T-cell (primary cell): Measurements from ENCODE around the gene HOXB1. TPM values are rescaled to one million over a fixed set of nuclear protein-coding genes. Genes with fewer than 3 reads are reported as not detected.
A peak's percentile ranks its signal among the peaks of the same experiment; 100 is the strongest.

Experiments
- ATAC-seq, 4 experiments: fragments of 200-7000 bp in 3 of 4; fragments of 150-1000 bp in 1 of 4; cut with Tn5 transposase; replicated peaks in 1 of 4; 1 replicate in 3 of 4; 2 replicates in 1 of 4; pipeline ENCODE4 v1.10.0; 2021; ENCODE audit warnings: moderate library complexity in 3 of 4, mild to moderate bottlenecking in 2 of 4, moderate number of reproducible peaks in 1 of 4
- CTCF ChIA-PET, 2 donors: fragments of 300-600 bp; sonication (Branson Sonifier 250); formaldehyde crosslinking; loops; one replicate each; lab custom pipeline; 2022; ENCODE audit warnings: antibody characterized with exemption in 2 of 2; lab: Charles Lee
- POLR2A ChIA-PET, 2 donors: fragments of 300-600 bp; sonication (Branson Sonifier 250); formaldehyde crosslinking; loops; one replicate each; lab custom pipeline; 2022; ENCODE audit warnings: antibody characterized with exemption in 2 of 2; lab: Charles Lee
- DNase-seq, 35 experiments: peaks; one replicate each; pipeline versions ENCODE4 v3.0.0 to v3.0.0-alpha.2; 2013 to 2023
- H3K27ac ChIP-seq: one replicate; pipeline ENCODE4 v1.5.1; 2013; ENCODE audit warnings: low read length
- H3K27me3 ChIP-seq, 2 experiments: replicated peaks in 1 of 2; 1 replicate in 1 of 2; 2 replicates in 1 of 2; pipeline versions ENCODE4 v1.6.1 to v1.7.0; 2013; ENCODE audit warnings: low read length in 1 of 2, mixed read lengths in 1 of 2; ENCODE audit not compliant: control insufficient read depth in 2 of 2, insufficient read depth in 2 of 2; ENCODE audit errors: extremely low read depth in 1 of 2
- H3K36me3 ChIP-seq, 2 donors: 1 replicate in 1 of 2; 2 replicates in 1 of 2; pipeline versions ENCODE4 v1.6.1 to v1.7.0; 2013; ENCODE audit warnings: low read length in 1 of 2; ENCODE audit not compliant: control insufficient read depth in 2 of 2, insufficient read depth in 1 of 2; ENCODE audit errors: extremely low read depth in 1 of 2
- H3K4me1 ChIP-seq, 2 experiments: 1 replicate in 1 of 2; 2 replicates in 1 of 2; pipeline versions ENCODE4 v1.6.1 to v1.7.0; 2013; ENCODE audit warnings: low read length in 2 of 2, mixed read lengths in 1 of 2; ENCODE audit not compliant: insufficient read depth in 2 of 2, control insufficient read depth in 1 of 2; ENCODE audit errors: extremely low read depth in 1 of 2
- H3K4me3 ChIP-seq, 2 donors: 1 replicate in 1 of 2; 2 replicates in 1 of 2; pipeline versions ENCODE4 v1.5.1 to v1.7.0; 2013; ENCODE audit warnings: mild to moderate bottlenecking in 2 of 2, low read length in 1 of 2, moderate library complexity in 1 of 2; ENCODE audit not compliant: control insufficient read depth in 1 of 2; ENCODE audit errors: extremely low read depth in 1 of 2
- H3K9me3 ChIP-seq: 2 replicates; pipeline ENCODE4 v1.7.0; 2013
- H3K27ac Mint-ChIP-seq, 2 donors: one replicate each; pipeline ENCODE4 v1.8.0; 2020 to 2021; ENCODE audit warnings: mild to moderate bottlenecking in 2 of 2, mixed read lengths in 2 of 2
- H3K27me3 Mint-ChIP-seq, 2 donors: one replicate each; pipeline ENCODE4 v1.8.0; 2021 to 2022; ENCODE audit warnings: mixed read lengths in 2 of 2
- H3K36me3 Mint-ChIP-seq: one replicate; pipeline ENCODE4 v1.8.0; 2021; ENCODE audit warnings: mixed read lengths
- H3K4me1 Mint-ChIP-seq, 3 donors: one replicate each; pipeline ENCODE4 v1.8.0; 2020 to 2022; ENCODE audit warnings: mixed read lengths in 3 of 3, mild to moderate bottlenecking in 1 of 3
- H3K4me3 Mint-ChIP-seq, 3 donors: one replicate each; pipeline ENCODE4 v1.8.0; 2020 to 2022; ENCODE audit warnings: mild to moderate bottlenecking in 3 of 3, mixed read lengths in 3 of 3, moderate library complexity in 3 of 3
- H3K9me3 Mint-ChIP-seq, 3 donors: one replicate each; pipeline ENCODE4 v1.8.0; 2020 to 2022; ENCODE audit warnings: mixed read lengths in 3 of 3
- WGBS: methylation state at CpG from one replicate; pipeline ENCODE4 v1.1.5; 2013; ENCODE audit warnings: missing lambda C conversion rate; ENCODE audit not compliant: insufficient coverage; 5-methylcytosine and 5-hydroxymethylcytosine counted together
- total RNA-seq, 35 experiments: library from RNA in 6 of 35; stranded (reverse) in 6 of 35; fragments of 120-200 nt in 1 of 35; gene quantifications; one replicate each; pipeline versions ENCODE4 v1.2.1 to v1.2.4 and lab custom pipeline; 2013 to 2026

HOXB1 gene
- total RNA-seq, 5 donors from 2014 or later (not counting 1 experiment from before 2014, with no cell fraction given) = not detected

- Mint-ChIP-seq H3K9me3 (no peaks in the 10 kb centered on the region), H3K4me3 (peak overlapping the region; percentile 76 to 87 (median 81)), H3K4me1 (peaks cover 29 to 59% (median 45%) of the 10 kb centered on the region in 3 donors), H3K36me3 (no peaks in the 10 kb centered on the region), H3K27me3 (peaks cover 29 to 37% of the 10 kb centered on the region in 2 donors), H3K27ac (peak overlapping the region in 1 of 2 donors; percentile 43)
- DNase-seq (peak in 1 of 35 experiments; percentile 43), ATAC-seq (peak; percentile 18 to 38 (median 21))
- Histone ChIP-seq H3K27ac (no peak overlapping the region), H3K9me3 (no peaks in the 10 kb centered on the region), H3K36me3 (no peaks in the 10 kb centered on the region), H3K27me3 (peaks cover 0 to 56% of the 10 kb centered on the region in 2 experiments), H3K4me1 (peaks cover 8 to 55% of the 10 kb centered on the region in 2 experiments), H3K4me3 (peak overlapping the region; percentile 42 to 82)
- ChIA-PET CTCF (no interaction called here), POLR2A (interaction anchor here (0.5 to 0.6 kb wide), 5 partner anchors 12 to 226 kb away, joined by 3 to 5 read pairs (median 3); no protein-coding TSS in a partner anchor)
- WGBS = 1% methylated on average over 7 of the region's 19 CpGs
Measured at GRCh38 chr17:48577330-48577945, 46.6 kb upstream of the HOXB1 start.

- H3K9me3 ChIP-seq = no peaks in the 10 kb centered on the region
- peaks cover 29 to 54% (median 40%) of the 10 kb centered on the region in 3 donors for H3K4me1 Mint-ChIP-seq
- H3K27me3 ChIP-seq = peaks cover 0 to 49% of the 10 kb centered on the region in 2 experiments
- H3K4me3 Mint-ChIP-seq = peak overlapping the region; percentile 76 to 87 (median 81)
- H3K36me3 ChIP-seq = no peaks in the 10 kb centered on the region
- ChIA-PET CTCF (interaction anchor here in 1 of 2 donors (0.7 kb wide), 1 partner anchor 225 kb away, joined by 3 read pairs; no protein-coding TSS in a partner anchor), POLR2A (no interaction called here)
- peak overlapping the region in 1 of 2 donors; percentile 52 for H3K27ac Mint-ChIP-seq
- ATAC-seq (no peak), DNase-seq (no peak)
- peak overlapping the region in 1 of 2 donors; percentile 48 for H3K4me3 ChIP-seq
- no peaks in the 10 kb centered on the region for H3K9me3 Mint-ChIP-seq
- H3K4me1 ChIP-seq = peaks cover 8 to 47% of the 10 kb centered on the region in 2 experiments
- H3K36me3 Mint-ChIP-seq = peaks cover 3% of the 10 kb centered on the region
- H3K27me3 Mint-ChIP-seq = peaks cover 27 to 33% of the 10 kb centered on the region in 2 donors
- H3K27ac ChIP-seq = no peak overlapping the region
- 57% methylated on average over 13 of the region's 43 CpGs for WGBS
Measured at GRCh38 chr17:48576479-48577309, 45.9 kb upstream of the HOXB1 start.

GRCh38 chr17:48575673-48576478 lies 45.1 kb upstream of the HOXB1 start:
- DNase-seq = no peak
- H3K36me3 ChIP-seq = peaks cover 0 to 4% of the 10 kb centered on the region in 2 donors
- Mint-ChIP-seq H3K36me3 (peaks cover 7% of the 10 kb centered on the region), H3K27ac (peak overlapping the region in 1 of 2 donors; percentile 43), H3K4me1 (peaks cover 23 to 46% (median 32%) of the 10 kb centered on the region in 3 donors), H3K4me3 (peak overlapping the region in 2 of 3 donors; percentile 17 to 55), H3K27me3 (peaks cover 22 to 24% of the 10 kb centered on the region in 2 donors), H3K9me3 (no peaks in the 10 kb centered on the region)
- peaks cover 0 to 45% of the 10 kb centered on the region in 2 experiments for H3K27me3 ChIP-seq
- WGBS = 91% methylated on average over 13 of the region's 22 CpGs
- ChIA-PET POLR2A (no interaction called here), CTCF (interaction anchor here in 1 of 2 donors (0.5 to 1.0 kb wide), 3 partner anchors 34 to 310 kb away, joined by 3 read pairs; no protein-coding TSS in a partner anchor)
- no peak overlapping the region for H3K4me3 ChIP-seq
- H3K4me1 ChIP-seq = peaks cover 8 to 42% of the 10 kb centered on the region in 2 experiments
- no peak overlapping the region for H3K27ac ChIP-seq
- ATAC-seq = no peak
- no peaks in the 10 kb centered on the region for H3K9me3 ChIP-seq

- no peak for ATAC-seq
- Mint-ChIP-seq H3K27me3 (peaks cover 15 to 17% of the 10 kb centered on the region in 2 donors), H3K36me3 (peaks cover 7% of the 10 kb centered on the region), H3K4me3 (no peak overlapping the region), H3K9me3 (no peaks in the 10 kb centered on the region), H3K27ac (no peak overlapping the region), H3K4me1 (peaks cover 17 to 39% (median 27%) of the 10 kb centered on the region in 3 donors)
- H3K9me3 ChIP-seq = no peaks in the 10 kb centered on the region
- no peak for DNase-seq
- CTCF ChIA-PET = interaction anchor here in 1 of 2 donors (0.5 to 1.4 kb wide), 4 partner anchors 12 to 309 kb away, joined by 3 to 9 read pairs (median 4); partner anchors contain the start of gene HOXB5
- peaks cover 8 to 36% of the 10 kb centered on the region in 2 experiments for H3K4me1 ChIP-seq
- H3K27me3 ChIP-seq = peaks cover 0 to 42% of the 10 kb centered on the region in 2 experiments
- no peak overlapping the region for H3K4me3 ChIP-seq
- WGBS = 100% methylated on average over 2 of the region's 7 CpGs
- H3K27ac ChIP-seq = no peak overlapping the region
- POLR2A ChIA-PET = no interaction called here
- H3K36me3 ChIP-seq = peaks cover 0 to 4% of the 10 kb centered on the region in 2 donors
Measured at GRCh38 chr17:48575066-48575582, 44.3 kb upstream of the HOXB1 start.

GRCh38 chr17:48574505-48575065 lies 43.8 kb upstream of the HOXB1 start:
- peaks cover 7% of the 10 kb centered on the region for H3K36me3 Mint-ChIP-seq
- no peak overlapping the region for H3K4me3 Mint-ChIP-seq
- ATAC-seq (no peak), DNase-seq (no peak)
- no peaks in the 10 kb centered on the region for H3K9me3 ChIP-seq
- H3K9me3 Mint-ChIP-seq = no peaks in the 10 kb centered on the region
- H3K27me3 Mint-ChIP-seq = peaks cover 9 to 18% of the 10 kb centered on the region in 2 donors
- ChIA-PET POLR2A (no interaction called here), CTCF (interaction anchor here in 1 of 2 donors (0.6 to 1.4 kb wide), 4 partner anchors 13 to 392 kb away, joined by 3 to 9 read pairs (median 4); partner anchors contain the start of gene HOXB5)
- H3K36me3 ChIP-seq = peaks cover 0 to 4% of the 10 kb centered on the region in 2 donors
- no peak overlapping the region for H3K4me3 ChIP-seq
- H3K4me1 ChIP-seq = peaks cover 8 to 32% of the 10 kb centered on the region in 2 experiments
- no peak overlapping the region for H3K27ac Mint-ChIP-seq
- H3K27ac ChIP-seq = no peak overlapping the region
- peaks cover 11 to 36% (median 24%) of the 10 kb centered on the region in 3 donors for H3K4me1 Mint-ChIP-seq
- peaks cover 0 to 38% of the 10 kb centered on the region in 2 experiments for H3K27me3 ChIP-seq
- 100% methylated on average over 3 of the region's 8 CpGs for WGBS
